Measurements from ENCODE around the gene BRD9.
"Not testable (repeated sequence)": the region's sequence is repeated elsewhere in the genome, so short reads cannot be mapped to it uniquely, and the experiment has no call there.

Gene BRD9

DNA sequence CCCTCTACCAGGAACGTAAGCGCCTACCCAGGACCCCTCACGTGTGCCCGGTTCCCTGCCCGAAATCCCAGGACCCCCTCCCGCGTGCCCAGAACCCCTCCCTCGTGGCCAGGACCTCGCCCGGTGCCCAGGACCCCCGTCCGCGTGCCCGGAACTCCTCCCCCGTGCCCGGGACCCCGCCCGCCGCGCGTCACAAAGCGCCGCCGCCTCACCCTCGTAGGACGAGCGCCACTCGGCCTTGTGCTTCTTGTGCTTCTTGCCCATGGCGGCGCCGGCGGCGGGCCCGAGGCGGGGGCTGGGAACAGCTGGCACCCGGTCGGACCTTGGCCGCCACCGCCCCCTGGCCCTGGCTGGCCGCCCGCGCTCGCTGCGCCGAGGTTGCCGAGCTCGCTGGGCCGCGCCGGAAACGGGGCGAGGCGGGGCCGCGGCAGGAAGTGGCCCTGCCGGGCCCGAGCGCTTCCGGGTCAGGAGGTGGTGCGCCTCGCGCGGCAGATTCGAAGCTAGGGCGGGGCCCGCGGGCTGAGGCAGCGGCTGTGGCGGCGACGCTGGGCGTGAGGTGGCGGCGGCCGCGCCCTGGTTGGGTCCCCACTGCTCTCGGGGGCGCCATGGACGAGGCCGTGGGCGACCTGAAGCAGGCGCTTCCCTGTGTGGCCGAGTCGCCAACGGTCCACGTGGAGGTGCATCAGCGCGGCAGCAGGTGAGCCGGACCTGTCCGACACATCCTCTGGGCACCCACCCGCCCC is at the start of gene BRD9, which contains the start of gene TRIP13:
BRD9 (minus strand) TSS at position 408 of the 743 bp plus-strand sequence; CDS start at position 264, 144 bp downstream.
TRIP13 (plus strand) TSS at position 491 of the 743 bp plus-strand sequence; CDS start at position 606, 115 bp downstream.
- peak; percentile 74 for DNase-seq

DNA sequence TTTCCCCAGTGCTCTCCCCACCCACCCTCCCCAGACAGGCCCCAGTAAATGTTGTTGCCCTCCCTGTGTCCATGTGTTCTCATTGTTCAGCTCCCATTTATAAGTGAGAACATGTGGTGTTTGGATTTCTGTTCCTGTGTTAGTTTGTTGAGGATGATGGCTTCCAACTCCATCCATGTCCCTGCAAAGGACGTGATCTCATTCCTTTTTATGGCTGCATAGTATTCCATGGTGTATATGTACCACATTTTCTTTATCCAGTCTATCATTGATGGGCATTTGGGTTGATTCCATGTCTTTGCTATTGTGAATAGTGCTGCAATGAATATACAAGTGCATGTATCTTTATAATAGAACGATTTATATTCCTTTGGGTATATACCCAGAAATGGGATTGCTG is 48.1 kb upstream of the BRD9 start:
- not testable (repeated sequence) for DNase-seq

DNA sequence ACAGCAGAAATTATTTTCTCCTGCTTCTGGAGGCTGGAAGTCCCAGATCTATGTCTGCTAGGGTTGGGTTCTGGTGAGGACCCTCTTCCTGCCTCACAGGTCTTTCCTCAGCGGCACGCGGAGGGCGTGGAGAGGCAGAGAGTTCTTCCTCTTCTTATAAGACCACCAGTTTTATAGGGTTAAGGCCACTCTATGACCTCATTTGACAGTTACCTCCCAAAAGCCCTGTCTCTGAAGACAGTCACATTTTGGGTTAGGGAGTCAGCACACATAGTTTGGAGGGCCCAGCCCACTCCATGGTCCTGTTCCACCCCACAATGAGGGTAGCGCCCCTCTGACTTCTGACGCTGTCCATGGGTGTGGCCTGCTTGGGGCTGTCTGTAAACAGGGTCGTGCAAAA is 46.8 kb upstream of the BRD9 start:
- no peak for DNase-seq

DNA sequence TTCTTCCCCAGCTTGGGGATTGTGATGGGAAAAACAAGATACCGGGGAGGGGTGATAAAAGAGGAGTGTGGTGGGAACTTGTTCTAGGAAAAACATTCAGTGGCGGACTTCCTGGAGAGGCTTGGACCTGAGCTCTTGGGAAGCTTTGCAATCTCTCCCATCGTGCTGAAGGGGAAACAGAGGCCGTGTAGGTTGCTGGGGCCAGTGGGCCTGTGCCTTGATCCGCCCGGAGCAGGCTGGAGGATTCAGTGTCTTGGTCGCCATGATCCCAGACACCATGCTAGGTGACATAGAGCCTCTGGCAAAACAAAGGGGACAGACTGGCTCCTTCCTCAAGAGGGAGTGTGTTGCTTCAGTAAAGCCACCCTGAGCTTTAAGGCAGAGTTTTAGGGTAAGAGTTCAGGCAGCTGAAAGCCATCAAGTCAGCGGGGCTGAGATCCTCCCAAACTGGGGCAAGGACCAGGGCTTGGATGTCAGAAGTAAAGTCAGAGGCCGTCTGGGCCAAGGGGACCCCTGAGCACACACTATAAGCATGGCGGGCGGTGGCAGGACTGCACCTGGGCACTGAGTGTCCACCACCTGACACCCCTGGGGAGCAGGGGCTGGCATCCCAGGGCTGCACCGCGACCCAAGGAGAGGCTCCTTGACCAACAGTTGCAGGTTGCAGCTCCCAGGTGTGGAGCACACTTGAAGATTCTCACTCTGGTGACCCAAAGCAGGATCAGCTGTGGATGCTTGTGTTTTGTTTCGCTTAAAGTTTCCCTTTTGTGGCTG is 44.7 kb upstream of the BRD9 start:
- DNase-seq, result no peak

DNA sequence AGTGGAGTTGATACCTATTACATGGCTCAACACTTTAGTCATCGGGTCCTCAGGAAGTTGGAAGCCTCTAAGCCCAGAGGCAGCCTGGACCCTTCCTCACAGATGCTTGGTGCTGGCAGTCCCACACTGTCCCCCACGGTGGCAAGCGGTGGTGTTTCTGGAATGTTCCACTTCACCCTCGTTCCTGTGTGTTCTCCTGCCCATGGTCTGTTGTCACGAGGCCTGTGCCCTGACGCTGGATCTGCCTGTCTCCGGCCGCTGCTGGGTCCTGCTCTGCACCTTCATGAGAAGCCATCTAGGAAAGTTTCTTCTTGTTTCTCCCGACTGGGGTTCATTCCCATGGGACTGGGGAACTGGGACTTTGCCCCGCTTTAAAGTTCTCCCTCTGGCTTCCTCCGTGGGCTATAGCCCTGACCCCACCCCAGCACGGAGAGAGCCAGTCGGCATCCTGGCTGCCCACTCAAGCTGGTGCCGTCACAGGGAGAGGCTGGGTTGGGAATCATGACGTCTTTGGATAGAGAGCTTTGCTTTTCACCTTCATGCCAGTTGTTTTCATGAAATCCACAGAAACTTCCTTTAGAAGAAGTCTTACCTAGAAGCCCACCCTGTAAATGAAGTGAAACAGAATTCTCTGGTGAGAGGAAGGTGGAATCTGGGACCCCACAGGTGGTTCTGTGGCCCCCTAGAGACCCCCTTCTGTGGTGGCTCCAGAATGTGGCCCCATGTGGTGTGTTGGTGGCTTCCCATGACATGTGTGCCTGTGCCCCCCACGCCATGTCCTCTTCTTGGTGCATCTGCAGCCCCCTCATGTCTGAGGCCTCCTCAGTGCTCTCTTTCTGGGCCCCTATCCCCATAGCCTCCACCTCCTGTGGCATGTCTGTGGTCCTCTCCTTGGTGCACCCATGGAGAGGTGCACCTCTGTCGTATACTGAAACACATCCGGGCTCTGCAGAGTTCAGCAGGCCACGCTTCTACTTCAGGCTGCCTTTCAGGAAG is 43.8 kb upstream of the BRD9 start:
- DNase-seq, result no peak

DNA sequence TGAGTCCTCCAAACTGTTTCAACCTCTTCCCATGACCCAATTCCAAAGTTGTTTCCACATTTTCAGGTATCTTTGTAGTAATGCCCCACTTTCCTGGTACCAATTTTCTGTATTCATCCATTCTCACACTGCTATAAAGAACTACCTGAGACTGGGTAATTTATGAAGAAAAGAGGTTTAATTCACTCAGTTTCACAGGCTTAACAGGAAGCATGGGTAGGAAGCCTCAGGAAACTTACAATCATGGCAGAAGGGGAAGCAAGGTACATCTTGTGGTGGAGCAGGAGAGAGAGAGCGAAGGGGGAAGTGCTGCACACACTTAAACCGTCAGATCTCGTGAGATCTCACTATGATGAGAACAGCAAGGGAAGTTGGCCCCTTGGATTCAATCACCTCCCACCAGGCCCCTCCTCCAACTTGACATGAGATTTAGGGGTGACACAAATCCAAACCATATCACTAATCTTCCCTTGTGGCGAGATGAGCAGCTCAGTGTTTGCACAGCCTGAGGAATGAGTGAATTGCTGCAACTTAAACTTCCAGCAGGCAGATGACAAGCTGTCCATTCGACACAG is 43.0 kb upstream of the BRD9 start:
- DNase-seq, result no peak

DNA sequence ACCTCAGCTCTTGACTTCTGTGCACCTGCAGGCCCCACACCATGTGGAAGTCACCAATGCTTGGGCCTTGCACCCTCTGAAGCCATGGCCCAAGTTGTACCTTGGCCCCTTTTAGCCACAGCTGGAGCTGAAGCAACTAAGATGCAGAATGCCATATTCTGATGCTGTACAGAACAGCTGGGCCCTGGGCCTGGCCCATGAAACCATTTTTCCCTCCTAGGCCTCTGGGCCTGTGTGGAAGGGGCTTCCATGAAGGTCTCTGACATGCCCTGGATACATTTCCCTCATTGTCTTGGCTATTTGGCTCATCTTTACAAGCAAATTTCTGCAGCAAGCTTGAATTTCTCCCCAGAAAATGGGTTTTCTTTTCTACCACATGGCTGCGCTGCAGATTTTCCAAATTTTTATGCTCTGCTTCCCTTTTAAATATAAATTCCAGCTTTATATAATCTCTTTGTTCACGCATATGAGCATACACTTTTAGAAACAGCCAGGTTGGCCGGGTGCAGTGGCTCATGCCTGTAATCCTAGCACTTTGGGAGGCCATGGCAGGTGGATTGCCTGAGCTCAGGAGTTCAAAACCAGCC is 41.9 kb upstream of the BRD9 start:
- DNase-seq, result not testable (repeated sequence)

DNA sequence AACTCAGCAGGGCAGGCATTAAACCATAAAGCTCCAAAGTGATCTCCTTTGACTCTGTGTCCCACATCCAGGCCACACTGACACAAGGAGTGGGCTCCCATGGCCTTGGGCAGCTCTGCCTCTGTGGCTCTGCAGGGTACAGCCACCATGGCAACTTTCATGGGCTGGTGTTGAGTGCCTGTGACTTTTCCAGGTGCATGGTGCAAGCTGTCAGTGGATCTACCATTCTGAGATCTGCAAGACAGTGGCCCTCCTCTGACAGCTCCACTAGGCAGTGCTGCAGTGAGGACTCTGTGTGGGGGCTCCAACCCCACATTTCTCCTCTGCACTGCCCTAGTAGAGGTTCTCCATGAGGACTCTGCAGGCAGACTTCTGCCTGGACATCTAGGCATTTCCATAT is 41.4 kb upstream of the BRD9 start:
- DNase-seq, result not testable (repeated sequence)

DNA sequence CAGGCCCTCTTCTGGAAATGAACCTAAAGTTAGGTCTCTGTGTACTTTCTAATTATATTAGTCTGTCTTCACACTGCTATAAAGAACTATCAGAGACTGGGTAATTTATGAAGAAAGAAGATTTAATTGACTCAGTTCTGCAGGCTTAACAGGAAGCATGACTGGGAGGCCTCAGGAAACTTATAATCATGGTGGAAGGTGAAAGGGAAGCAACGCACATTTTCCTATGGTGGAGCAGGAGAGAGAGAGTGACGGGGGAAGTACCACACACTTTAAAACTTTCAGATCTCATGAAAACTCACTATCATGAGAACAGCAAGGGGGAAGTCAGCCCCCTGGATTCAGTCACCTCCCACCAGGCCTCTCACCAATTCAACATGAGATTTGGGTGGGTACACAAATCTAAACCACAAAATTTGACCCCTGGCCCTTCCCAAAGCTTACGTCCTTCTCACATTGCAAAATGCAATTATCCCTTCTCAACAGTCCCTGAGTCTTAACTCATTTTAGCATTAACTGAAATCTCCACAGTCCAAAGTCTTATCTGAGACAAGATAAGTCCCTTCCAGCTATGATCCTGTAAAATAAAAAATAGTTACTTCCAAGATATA is 40.8 kb upstream of the BRD9 start:
- DNase-seq, result no peak

DNA sequence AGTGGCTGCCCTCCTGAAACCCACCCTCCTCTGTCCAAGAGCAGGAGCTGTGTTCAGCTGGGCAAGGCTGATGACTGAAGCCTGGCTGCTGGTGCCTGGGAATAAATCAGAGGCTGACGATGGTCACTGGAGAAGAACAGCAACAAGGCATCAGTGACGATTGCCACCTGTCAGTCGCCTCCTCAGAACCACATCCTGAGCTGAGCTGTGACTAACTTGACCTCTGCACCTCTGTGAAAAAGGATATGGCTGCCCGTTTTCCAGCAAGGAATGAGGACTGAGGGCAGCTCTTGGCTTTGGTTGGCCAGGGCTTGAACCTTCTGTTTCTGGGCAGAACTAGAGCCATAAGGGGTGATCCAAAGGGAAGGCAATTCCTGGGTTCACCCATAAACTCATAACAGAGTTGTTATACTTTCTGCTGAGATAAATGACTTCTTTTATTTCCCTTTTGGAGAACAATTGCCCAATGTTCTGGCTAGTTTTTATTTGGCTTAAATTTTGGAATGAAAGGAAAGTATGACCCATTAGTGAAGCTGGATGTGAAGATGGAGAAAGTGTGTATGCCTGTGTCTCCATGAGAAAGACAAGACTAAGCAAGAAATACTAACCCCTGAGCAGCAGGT is 40.1 kb upstream of the BRD9 start:
- DNase-seq, result no peak

DNA sequence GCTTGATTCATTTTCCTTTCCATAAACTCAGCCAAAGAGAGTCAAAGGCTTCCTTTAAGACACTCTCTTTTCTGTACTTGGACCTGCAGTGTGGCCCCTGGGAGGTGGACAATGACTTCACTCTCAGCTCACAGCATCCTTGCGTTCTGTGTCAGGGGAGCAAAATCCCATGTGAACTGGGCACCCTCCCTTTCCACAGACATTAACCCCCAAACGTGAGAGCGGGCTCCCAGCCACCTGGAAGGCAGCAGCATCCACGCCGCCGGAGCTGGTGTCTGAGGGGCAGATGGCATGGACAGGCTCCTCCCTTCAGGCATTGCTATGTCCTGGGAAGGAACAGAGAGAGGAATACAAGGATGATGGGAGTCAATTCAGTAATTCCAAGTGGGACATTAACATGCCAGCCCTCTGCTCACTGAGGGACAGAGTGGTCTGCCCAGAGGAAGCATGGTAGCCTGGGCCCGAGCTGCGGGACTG is 39.6 kb upstream of the BRD9 start:
- DNase-seq, result no peak

DNA sequence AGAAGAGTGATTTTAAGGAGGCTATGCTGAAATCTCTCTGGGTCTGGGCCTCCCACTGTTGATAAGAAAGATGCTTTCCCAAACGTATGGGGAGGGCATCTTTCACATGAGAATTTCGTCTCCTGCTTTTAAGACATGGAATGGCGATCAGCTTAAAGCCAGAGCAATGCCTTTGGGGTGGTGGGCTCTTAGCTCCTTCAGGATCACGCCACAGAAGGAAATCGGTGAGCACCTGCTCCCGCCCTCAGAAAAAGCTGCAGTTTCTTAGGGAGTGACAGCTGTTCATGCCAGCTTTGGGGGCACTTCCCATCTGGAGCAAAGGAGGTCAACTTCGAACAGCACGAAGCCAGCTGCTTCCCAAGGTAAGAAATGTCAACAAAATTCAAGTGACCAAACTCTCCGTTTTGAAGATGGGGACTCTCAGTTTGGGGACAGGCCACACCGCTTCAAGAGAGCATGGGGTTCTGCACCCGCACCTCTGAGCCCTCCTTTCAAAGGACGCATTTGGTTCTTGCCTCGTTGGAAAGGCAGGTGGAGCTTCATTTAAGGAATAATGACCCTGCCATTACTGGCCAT is 39.1 kb upstream of the BRD9 start:
- no peak for DNase-seq

DNA sequence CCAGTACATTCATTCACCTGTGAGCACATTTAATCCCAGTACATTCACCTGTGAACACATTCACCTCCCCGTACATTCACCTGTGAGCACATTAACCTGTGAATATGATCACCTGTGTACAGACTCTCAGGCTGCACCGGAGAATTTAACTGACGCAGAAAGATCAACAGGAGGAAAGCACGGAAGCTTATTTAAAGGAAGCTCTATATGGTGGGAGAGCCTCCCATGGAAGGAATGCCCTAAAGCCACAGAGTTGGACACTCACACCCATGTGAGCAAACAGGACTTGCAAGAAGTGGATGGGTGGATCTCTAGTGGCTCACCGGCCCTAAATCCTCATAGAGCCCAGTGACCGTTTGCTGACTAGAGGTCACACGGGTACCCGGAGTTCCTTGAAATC is 38.3 kb upstream of the BRD9 start:
- DNase-seq, result no peak

DNA sequence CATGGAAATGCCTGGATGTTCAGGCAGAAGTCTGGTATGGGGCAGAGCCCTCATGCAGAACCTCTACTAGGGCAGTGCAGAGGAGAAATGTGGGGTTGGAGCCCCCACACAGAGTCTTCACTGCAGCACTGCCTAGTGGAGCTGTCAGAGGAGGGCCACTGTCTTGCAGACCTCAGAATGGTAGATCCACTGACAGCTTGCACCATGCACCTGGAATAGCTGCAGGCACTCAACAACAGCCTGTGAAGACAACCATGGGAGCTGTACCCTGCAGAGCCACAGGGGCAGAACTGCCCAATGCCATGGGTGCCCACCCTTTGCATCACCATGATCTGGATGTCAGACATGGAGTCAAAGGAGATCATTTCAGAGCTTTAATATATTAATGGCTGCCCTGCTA is 37.0 kb upstream of the BRD9 start:
- no peak for DNase-seq

DNA sequence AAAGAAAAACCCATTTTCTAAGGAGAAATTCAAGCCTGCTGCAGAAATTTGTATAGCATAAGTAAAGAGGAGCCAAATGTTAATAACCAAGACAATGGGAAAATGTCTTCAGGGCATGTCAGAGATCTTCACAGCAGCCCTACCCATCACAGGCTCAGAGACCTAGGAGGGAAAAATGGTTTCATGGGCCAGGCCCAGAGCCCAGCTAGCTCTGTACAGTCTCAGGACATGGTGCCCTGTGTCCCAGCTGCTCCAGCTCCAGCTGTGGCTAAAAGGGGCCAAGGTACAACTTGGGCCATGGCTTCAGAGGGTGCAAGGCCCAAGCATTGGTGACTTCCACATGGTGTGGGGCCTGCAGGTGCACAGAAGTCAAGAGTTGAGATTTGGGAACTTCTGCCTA is 36.6 kb upstream of the BRD9 start:
- DNase-seq, result not testable (repeated sequence)

DNA sequence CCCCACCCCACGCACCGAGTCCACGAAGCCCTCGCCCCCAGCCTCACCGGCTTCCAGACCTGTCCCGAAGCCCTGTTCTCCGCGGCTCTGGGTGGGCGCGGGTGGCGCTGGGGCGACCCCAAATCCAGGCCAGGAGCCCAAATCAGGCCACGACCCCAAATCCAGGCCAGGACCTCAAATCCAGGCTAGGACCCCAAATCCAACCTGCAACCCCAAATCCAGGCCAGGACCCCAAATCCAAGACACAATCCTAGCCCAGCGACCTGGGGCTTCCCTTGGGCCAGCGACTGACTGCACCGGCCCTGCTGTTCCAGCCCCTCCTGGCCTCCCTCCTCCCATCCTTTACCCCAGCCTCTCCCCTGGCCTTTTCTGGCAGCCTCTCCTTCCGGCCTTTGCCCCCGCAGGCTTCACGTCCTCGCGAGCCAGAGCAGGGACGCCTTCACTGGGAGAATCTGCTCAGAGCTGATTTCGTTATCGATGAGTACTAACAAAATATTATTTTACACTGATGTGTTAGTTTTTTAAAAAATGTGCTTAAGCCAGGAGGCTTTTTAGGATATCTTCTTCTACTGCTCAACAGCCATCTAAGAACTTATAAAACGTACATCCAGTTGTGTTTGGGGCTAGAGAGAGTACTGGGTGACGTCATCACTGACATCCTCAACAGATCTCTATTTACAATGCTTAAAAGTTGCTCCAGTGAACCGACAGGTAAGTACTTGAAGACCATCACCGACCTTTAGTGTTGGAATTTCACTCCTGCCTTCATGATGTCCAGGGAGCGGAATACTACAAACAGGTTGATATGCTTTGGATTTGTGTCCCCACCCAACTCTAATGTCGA is 34.8 kb upstream of the BRD9 start:
- DNase-seq, result no peak

DNA sequence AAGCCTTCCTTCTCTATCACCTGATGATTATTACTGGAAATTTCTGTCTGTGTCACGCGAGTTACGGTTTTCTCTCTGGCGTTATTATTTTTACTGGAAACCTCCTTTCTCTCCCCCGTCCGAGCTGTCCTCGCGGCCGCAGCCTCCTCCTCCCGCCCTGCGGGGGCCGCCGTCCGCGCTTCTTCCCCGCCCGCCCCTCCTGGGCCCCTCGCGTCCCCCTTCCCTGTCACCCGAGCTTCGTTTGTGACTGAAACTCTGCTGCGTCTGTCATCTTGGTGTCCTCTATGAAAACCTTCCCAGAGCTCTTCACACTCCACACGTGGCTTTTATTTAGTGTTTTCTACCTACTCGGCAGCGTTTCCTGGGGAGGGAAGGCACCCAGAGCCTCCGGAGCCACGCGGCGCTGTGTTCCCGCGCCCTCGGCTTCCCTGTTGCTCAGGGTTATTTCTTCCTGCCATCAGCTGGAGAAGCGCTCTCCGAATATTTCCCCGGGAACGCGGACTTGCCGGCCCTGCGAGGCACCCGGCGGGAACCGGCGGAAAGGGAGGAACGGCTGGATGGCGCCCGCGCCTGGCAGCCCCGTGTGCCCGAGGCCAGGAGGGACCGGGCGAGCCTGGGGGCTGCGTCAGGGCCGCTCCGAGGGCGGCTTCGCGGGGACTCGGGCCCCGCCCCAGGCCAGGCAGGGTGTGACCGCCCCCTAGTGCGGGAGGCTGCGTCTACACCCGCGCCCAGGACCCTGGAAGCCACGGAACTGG is 34.0 kb upstream of the BRD9 start:
- DNase-seq, result no peak

DNA sequence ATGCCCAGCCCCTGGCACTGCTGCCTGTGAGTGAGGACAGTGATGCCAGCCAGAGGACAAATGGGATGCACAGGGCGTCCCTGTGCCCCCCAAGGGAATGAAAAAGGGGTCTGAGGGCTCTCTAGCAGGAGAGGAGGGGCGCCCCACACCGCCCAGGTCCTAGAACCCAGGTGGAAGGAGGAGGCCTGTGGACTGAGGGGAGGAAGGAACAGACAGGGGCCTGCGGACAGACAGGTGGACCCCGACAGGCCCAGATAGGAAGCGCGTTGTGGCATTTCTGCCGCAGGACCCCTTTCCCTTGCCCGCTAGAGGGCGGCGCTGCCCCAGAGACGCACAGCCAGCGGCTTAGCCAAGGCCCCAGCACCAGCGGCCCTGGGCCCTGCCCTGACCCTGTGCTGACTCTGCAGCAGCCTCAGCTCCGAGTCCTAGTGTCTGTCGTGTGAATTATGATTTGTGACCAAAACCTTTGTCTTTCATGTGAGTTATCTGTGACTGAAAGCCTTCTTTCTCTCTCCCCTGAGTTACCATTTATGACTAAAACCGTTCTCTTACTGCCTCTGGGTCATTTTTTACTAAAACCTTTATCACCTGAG is 30.8 kb upstream of the BRD9 start:
- peak; percentile 75 for DNase-seq

Data from NCI-H1105 (cell line).